Osteocyte (in vitro differentiated cells): ENCODE measurements around the gene TIAL1. TPM values are rescaled to one million over a fixed set of nuclear protein-coding genes. Genes with fewer than 3 reads are reported as not detected.

Experiments
- DNase-seq: peaks from one replicate; pipeline ENCODE4 v3.0.0; 2021; ENCODE audit warnings: mixed read lengths; ENCODE audit not compliant: unreplicated experiment; ENCODE audit errors: extremely low spot score
- H3K27ac Mint-ChIP-seq: one replicate; pipeline ENCODE4 v1.8.0; 2021; ENCODE audit warnings: mild to moderate bottlenecking, mixed read lengths; ENCODE audit not compliant: unreplicated experiment
- H3K27me3 Mint-ChIP-seq: one replicate; pipeline ENCODE4 v1.8.0; 2021; ENCODE audit warnings: mixed read lengths; ENCODE audit not compliant: unreplicated experiment
- H3K36me3 Mint-ChIP-seq: one replicate; pipeline ENCODE4 v1.8.0; 2021; ENCODE audit warnings: mixed read lengths; ENCODE audit not compliant: unreplicated experiment
- H3K4me1 Mint-ChIP-seq: one replicate; pipeline ENCODE4 v1.8.0; 2021; ENCODE audit warnings: mixed read lengths; ENCODE audit not compliant: unreplicated experiment
- H3K4me3 Mint-ChIP-seq: one replicate; pipeline ENCODE4 v1.8.0; 2021; ENCODE audit warnings: mild to moderate bottlenecking, moderate library complexity, mixed read lengths; ENCODE audit not compliant: unreplicated experiment
- H3K9me3 Mint-ChIP-seq: one replicate; pipeline ENCODE4 v1.8.0; 2021; ENCODE audit warnings: mixed read lengths; ENCODE audit not compliant: unreplicated experiment
- total RNA-seq: library from RNA; stranded (reverse); gene quantifications from 2 replicates; pipeline ENCODE4 v1.2.1, GENCODE V29; 2021
- TF ChIP-seq, protein P1 (sequence below): fragments of 200-600 bp; sonication (generic); IDR thresholded peaks from 2 replicates; pipeline ENCODE4 v1.5.0; 2021; ENCODE audit warnings: antibody characterized with exemption, mild to moderate bottlenecking, moderate library complexity

TIAL1 gene
- total RNA-seq, 1 donor from 2014 or later = 133 TPM

DNA sequence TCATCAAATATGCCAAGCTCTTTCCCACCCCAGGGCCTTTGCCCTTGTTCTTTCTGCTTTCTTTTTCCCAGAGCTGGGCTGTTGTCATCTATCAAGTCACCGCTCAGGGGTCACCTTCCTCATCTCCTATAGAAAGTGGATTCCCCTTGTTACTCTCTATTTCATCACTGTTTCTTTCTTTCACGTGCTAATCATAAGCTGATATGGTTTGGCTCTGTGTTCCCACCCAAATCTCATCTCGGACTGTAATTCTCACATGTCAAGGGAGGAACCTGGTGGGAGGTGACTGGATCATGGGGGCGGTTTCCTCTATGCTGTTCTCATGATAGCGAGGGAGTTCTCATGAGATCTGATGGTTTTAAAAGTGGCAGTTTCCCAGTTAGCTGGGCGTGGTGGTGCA is 17.0 kb upstream of the TIAL1 start:
- H3K27me3 Mint-ChIP-seq = no peaks in the 10 kb centered on the region
- H3K9me3 Mint-ChIP-seq = no peaks in the 10 kb centered on the region

DNA sequence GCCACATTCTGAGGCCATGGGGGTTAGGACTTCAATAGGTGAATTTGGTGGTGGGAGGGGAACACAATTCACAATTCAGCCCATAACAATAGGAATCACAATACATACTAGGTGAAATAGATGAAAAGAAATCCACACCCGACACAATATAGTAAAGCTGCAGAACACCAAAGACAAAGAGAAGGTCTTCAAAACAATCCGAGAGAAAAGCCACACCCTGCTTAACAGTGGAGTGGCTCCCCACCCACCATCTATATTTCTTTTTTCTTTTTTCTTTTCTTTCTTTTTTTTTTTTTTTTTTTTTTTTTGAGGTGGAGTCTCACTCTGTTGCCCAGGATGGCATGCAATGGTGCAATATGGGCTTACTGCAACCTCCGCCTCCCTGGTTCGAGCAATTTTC is 14.7 kb upstream of the TIAL1 start:
- Mint-ChIP-seq H3K27ac (no peak overlapping the region), H3K9me3 (no peaks in the 10 kb centered on the region), H3K4me3 (no peak overlapping the region), H3K36me3 (no peaks in the 10 kb centered on the region), H3K27me3 (no peaks in the 10 kb centered on the region), H3K4me1 (peaks cover 2% of the 10 kb centered on the region)
- no peak for DNase-seq
- TF ChIP-seq, protein P1, sequence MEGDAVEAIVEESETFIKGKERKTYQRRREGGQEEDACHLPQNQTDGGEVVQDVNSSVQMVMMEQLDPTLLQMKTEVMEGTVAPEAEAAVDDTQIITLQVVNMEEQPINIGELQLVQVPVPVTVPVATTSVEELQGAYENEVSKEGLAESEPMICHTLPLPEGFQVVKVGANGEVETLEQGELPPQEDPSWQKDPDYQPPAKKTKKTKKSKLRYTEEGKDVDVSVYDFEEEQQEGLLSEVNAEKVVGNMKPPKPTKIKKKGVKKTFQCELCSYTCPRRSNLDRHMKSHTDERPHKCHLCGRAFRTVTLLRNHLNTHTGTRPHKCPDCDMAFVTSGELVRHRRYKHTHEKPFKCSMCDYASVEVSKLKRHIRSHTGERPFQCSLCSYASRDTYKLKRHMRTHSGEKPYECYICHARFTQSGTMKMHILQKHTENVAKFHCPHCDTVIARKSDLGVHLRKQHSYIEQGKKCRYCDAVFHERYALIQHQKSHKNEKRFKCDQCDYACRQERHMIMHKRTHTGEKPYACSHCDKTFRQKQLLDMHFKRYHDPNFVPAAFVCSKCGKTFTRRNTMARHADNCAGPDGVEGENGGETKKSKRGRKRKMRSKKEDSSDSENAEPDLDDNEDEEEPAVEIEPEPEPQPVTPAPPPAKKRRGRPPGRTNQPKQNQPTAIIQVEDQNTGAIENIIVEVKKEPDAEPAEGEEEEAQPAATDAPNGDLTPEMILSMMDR = no peak

More for the DNA sequence above, 17.0 kb upstream of the TIAL1 start:
- no peak overlapping the region for H3K4me3 Mint-ChIP-seq
- no peak for DNase-seq
- H3K4me1 Mint-ChIP-seq = no peaks in the 10 kb centered on the region
- no peaks in the 10 kb centered on the region for H3K36me3 Mint-ChIP-seq
- TF ChIP-seq, protein P1 = no peak
- H3K27ac Mint-ChIP-seq = no peak overlapping the region

DNA sequence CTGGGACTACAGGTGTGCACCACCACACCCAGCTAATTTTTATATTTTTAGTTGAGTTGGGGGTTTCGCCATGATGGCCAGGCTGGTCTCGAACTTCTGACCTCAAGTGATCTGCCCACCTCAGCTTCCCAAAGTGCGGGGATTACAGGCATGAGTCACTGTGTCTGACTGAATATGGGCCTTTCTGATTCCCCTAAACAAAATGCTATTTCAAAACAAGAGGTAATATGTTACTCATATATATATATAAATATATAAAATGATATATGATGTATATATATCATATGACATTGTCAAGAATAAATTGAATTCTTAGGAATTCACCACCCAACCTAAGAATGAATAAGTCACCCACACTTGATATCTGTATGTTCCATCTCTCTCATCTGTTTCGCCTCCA is 12.8 kb upstream of the TIAL1 start:
- peak; percentile 17 for DNase-seq
- Mint-ChIP-seq H3K4me1 (peaks cover 2% of the 10 kb centered on the region), H3K4me3 (no peak overlapping the region), H3K36me3 (no peaks in the 10 kb centered on the region), H3K9me3 (no peaks in the 10 kb centered on the region), H3K27ac (no peak overlapping the region), H3K27me3 (no peaks in the 10 kb centered on the region)
- TF ChIP-seq, protein P1 = no peak

DNA sequence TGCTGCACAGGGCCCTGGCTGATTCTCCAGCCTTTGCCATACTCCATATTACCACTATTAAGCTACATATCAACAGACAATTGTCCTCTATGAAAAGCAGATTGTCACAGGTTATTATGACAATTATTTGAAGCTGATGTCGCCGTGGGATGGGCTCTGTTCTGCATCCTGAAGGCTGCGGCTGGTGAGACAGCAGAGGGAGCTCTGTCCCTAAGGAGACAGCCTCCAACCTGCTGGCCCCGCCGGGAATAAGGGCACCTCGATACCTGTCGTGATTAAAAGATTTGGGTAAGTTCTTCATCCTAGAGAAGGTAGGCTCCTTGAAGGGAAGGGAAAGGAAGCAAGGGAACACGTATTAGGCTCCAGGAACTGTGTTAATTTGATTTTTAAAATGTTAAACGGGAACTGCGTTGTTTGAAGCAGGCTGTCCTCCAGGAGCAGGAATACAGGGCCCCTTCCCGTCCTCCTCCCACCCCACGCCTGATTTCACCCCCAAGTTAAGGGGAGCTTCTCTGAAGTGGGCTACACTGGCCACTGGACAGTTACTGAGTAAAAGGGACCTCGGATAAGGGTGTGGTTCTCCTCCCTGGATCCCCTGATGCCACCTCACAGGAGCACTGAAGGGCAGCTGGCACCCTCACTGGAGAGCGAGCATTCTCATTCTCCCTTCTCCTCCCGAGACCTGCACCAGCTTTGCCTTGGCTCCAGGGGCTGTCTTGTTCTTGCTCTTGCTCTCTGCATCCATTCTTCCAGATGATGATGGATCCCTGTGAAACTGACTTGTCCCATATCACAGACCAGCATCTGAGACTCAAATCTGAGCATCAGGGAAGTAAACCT is 11.8 kb upstream of the TIAL1 start:
- DNase-seq = peak; percentile 79
- H3K27me3 Mint-ChIP-seq = no peaks in the 10 kb centered on the region

DNA sequence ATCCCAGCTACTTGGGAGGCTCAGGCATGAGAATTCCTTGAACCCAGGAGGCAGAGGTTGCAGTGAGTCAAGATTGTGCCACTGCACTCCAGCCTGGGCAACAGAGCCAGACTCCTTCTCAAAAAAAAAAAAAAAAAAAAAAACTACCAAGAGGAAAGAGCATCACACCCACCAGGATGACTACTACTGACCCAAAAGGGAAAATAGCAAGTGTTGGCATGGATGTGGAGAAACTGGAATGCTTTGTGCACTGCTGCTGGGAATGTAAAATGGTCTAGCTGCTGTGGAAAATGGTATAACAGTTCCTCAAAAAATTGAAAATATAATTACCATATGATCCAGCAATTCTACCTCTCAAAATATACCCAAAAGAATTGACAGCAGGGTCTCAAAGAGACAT is 7.7 kb upstream of the TIAL1 start:
- H3K27me3 Mint-ChIP-seq = peaks cover 6% of the 10 kb centered on the region
- peaks cover 2% of the 10 kb centered on the region for H3K4me1 Mint-ChIP-seq
- H3K27ac Mint-ChIP-seq = no peak overlapping the region
- no peak overlapping the region for H3K4me3 Mint-ChIP-seq
- no peaks in the 10 kb centered on the region for H3K9me3 Mint-ChIP-seq
- TF ChIP-seq, protein P1 = no peak
- H3K36me3 Mint-ChIP-seq = no peaks in the 10 kb centered on the region
- no peak for DNase-seq

More for the DNA sequence above, 11.8 kb upstream of the TIAL1 start:
- no peak overlapping the region for H3K27ac Mint-ChIP-seq
- no peak overlapping the region for H3K4me3 Mint-ChIP-seq
- H3K4me1 Mint-ChIP-seq = peaks cover 2% of the 10 kb centered on the region
- TF ChIP-seq, protein P1 = peak; percentile 72
- no peaks in the 10 kb centered on the region for H3K9me3 Mint-ChIP-seq
- no peaks in the 10 kb centered on the region for H3K36me3 Mint-ChIP-seq
